DND-41 (cell line): ENCODE results near the gene FCAMR.

ENCODE experiments used
- ATAC-seq: fragments of 200-7000 bp; cut with Tn5 transposase; 3 replicates; pipeline ENCODE4 v1.9.1; 2021; ENCODE audit warnings: low read depth; ENCODE audit not compliant: insufficient read depth
- DNase-seq: peaks from one replicate; pipeline ENCODE4 v3.0.0-alpha.2; 2020
- H2AFZ ChIP-seq: 2 replicates; pipeline ENCODE4 v1.6.0; 2012; ENCODE audit warnings: low read depth, low read length
- H3K27ac ChIP-seq: 2 replicates; pipeline ENCODE4 v1.5.1; 2012; ENCODE audit warnings: low read length, inconsistent platforms
- H3K27me3 ChIP-seq: fragments of 200-600 bp; sonication (generic); 2 replicates; pipeline ENCODE4 v1.6.0; 2012; ENCODE audit warnings: low read length, mild to moderate bottlenecking, inconsistent platforms; ENCODE audit not compliant: insufficient read depth, poor library complexity
- H3K36me3 ChIP-seq: 2 replicates; pipeline ENCODE4 v1.5.1; 2012; ENCODE audit warnings: low read length, inconsistent platforms; ENCODE audit not compliant: insufficient read depth
- H3K4me1 ChIP-seq: 2 replicates; pipeline ENCODE4 v1.5.1; 2012; ENCODE audit warnings: mild to moderate bottlenecking, low read length; ENCODE audit not compliant: insufficient read depth
- H3K4me2 ChIP-seq: 2 replicates; pipeline ENCODE4 v1.6.0; 2012; ENCODE audit warnings: mild to moderate bottlenecking, moderate library complexity, low read length, inconsistent platforms; ENCODE audit not compliant: insufficient read depth
- H3K4me3 ChIP-seq, 2 experiments: fragments of 200-600 bp in 1 of 2; shearing (Covaris generic) in 1 of 2; 2 replicates each; pipeline ENCODE4 v1.5.1; 2012 to 2016; ENCODE audit warnings: inconsistent platforms in 2 of 2, low read length in 2 of 2, mild to moderate bottlenecking in 2 of 2, low read depth in 1 of 2, moderate library complexity in 1 of 2
- H3K79me2 ChIP-seq: 2 replicates; pipeline ENCODE4 v1.6.0; 2012; ENCODE audit warnings: low read length, inconsistent platforms; ENCODE audit not compliant: insufficient read depth
- H3K9ac ChIP-seq: 2 replicates; pipeline ENCODE4 v1.6.0; 2012; ENCODE audit warnings: low read depth, mild to moderate bottlenecking, inconsistent platforms, low read length, moderate library complexity
- H3K9me3 ChIP-seq: 2 replicates; pipeline ENCODE4 v1.5.1; 2012; ENCODE audit warnings: low read length, moderate library complexity, mild to moderate bottlenecking, inconsistent platforms; ENCODE audit not compliant: insufficient read depth, severe bottlenecking
- H4K20me1 ChIP-seq: 2 replicates; pipeline ENCODE4 v1.6.0; 2012; ENCODE audit warnings: low read length; ENCODE audit not compliant: insufficient read depth
- CTCF ChIP-seq: IDR thresholded peaks from 2 replicates; pipeline ENCODE4 v1.5.1; 2012; ENCODE audit warnings: borderline replicate concordance, low read length, moderate library complexity, mild to moderate bottlenecking; ENCODE audit not compliant: poor library complexity, severe bottlenecking; ENCODE audit errors: extremely low read depth
- EZH2 ChIP-seq: IDR thresholded peaks from 3 replicates; pipeline ENCODE4 v1.6.1; 2012; ENCODE audit warnings: borderline replicate concordance, low read depth, mild to moderate bottlenecking, moderate library complexity, low read length, inconsistent platforms; ENCODE audit not compliant: severe bottlenecking

The FCAMR gene

DNA sequence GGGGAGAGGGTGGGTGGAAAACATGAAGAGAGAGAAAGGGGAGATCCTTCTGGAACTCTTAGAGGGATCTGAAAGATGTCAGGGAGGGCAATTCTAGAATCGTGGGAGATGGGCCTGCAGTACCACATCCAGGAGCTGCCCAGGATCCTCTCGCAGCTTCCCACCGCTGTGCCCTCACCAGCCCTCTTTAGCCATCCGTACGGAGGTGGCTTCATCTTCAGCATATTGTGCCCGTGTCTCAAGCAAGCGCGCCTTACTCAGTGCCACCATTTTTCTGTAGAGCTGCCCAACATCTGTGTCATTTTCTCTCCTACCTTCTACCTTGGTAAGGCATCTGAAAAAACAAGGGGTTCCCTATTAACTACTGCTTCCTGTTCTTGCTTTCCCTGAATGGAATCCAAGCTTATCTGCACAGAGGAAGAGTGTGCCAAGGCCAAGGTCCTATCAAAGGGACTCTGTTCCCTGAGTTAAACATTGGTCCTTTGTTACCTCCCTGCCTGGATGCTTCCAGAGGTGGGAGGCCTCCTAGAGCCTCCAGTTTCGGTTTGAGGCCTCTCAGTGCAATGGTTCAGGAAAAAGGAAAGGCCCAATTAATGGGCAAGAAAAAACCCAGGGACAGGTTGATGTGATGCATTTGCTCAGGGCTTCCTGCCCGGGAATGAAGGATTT lies 39.1 kb upstream of the FCAMR start:
- Histone ChIP-seq H3K27ac (no peak overlapping the region), H3K36me3 (no peaks in the 10 kb centered on the region), H3K4me1 (no peaks in the 10 kb centered on the region), H3K9ac (no peak overlapping the region), H3K27me3 (peaks cover 36% of the 10 kb centered on the region), H4K20me1 (no peaks in the 10 kb centered on the region), H3K4me2 (no peak overlapping the region), H3K79me2 (no peaks in the 10 kb centered on the region), H3K4me3 (no peak overlapping the region), H3K9me3 (no peaks in the 10 kb centered on the region), H2AFZ (no peak overlapping the region)
- ATAC-seq = no peak
- no peak for TF ChIP-seq CTCF
- no peak for TF ChIP-seq EZH2
- no peak for DNase-seq

DNA sequence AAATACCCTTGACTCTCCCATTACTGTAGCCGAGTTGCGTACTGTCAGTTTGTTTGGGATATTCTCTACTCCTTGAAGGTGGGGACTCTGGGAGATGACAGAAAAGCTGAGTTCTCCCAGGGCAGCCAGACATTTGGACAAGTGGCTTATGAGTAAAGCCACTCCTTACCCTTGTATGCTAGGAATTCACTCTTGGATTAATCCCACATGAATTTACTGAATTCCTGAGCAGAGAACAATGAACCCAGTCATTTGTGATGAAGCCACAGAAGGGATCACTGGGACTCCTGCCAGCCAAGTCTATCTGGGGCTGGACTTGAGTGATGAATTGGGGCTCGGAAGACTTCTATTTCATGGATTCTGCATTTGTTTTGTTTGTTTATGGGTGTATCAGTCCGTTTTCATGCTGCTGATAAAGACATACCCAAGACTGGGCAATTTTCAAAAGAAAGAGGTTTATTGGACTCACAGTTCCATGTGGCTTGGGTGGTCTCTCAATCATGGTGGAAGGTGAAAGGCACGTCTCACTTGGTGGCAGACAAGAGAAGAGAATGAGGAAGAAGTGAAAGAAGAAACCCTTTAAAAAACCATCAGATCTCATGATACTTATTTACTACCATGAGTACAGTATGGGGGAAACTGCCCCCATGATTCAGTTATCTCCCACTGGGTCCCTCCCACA lies 37.2 kb upstream of the FCAMR start:
- H3K79me2 ChIP-seq = no peaks in the 10 kb centered on the region
- no peaks in the 10 kb centered on the region for H3K4me1 ChIP-seq
- DNase-seq = no peak
- H3K4me3 ChIP-seq = no peak overlapping the region
- TF ChIP-seq CTCF = no peak
- no peak for TF ChIP-seq EZH2
- no peak overlapping the region for H2AFZ ChIP-seq
- no peak for ATAC-seq
- no peak overlapping the region for H3K27ac ChIP-seq
- peaks cover 24% of the 10 kb centered on the region for H3K27me3 ChIP-seq
- H3K9ac ChIP-seq = no peak overlapping the region
- no peaks in the 10 kb centered on the region for H3K36me3 ChIP-seq
- H3K4me2 ChIP-seq = no peak overlapping the region
- H3K9me3 ChIP-seq = no peaks in the 10 kb centered on the region
- H4K20me1 ChIP-seq = no peaks in the 10 kb centered on the region

- H3K4me1 ChIP-seq = no peaks in the 10 kb centered on the region
- H3K4me3 ChIP-seq = no peak overlapping the region
- no peaks in the 10 kb centered on the region for H4K20me1 ChIP-seq
- H3K9me3 ChIP-seq = no peaks in the 10 kb centered on the region
- H2AFZ ChIP-seq = no peak overlapping the region
- H3K27me3 ChIP-seq = peaks cover 23% of the 10 kb centered on the region
- ATAC-seq = no peak
- TF ChIP-seq EZH2 (no peak), CTCF (no peak)
- H3K27ac ChIP-seq = no peak overlapping the region
- H3K9ac ChIP-seq = no peak overlapping the region
- no peak for DNase-seq
- H3K4me2 ChIP-seq = no peak overlapping the region
- no peaks in the 10 kb centered on the region for H3K36me3 ChIP-seq
- H3K79me2 ChIP-seq = no peaks in the 10 kb centered on the region
Observed at GRCh38 chr1:207006914-207007313, 36.7 kb upstream of the FCAMR start.
